B cell (primary cell): ENCODE results near the gene CLEC7A. TPM values are rescaled to one million over a fixed set of nuclear protein-coding genes. Genes with fewer than 3 reads are reported as not detected.

Experiments used
- ATAC-seq: fragments of 200-7000 bp; cut with Tn5 transposase; one replicate; pipeline ENCODE4 v1.10.0; 2021; ENCODE audit warnings: low read depth, mild to moderate bottlenecking, moderate number of reproducible peaks, moderate library complexity
- CTCF ChIA-PET: fragments of 350-600 bp; sonication (Branson Sonifier 250); formaldehyde crosslinking; loops from one replicate; lab custom pipeline; 2021; ENCODE audit warnings: antibody characterized with exemption, inconsistent platforms; lab: Charles Lee
- POLR2A ChIA-PET: fragments of 350-600 bp; sonication (Branson Sonifier 250); formaldehyde crosslinking; loops from one replicate; lab custom pipeline; 2021; ENCODE audit warnings: antibody characterized with exemption; lab: Charles Lee
- DNase-seq: peaks from one replicate; pipeline ENCODE4 v3.0.0; 2013
- H2AFZ ChIP-seq: 2 replicates; pipeline ENCODE4 v1.6.1; 2012; ENCODE audit warnings: mild to moderate bottlenecking, low read depth, low read length; ENCODE audit not compliant: insufficient read depth, poor library complexity, severe bottlenecking
- H3K27ac ChIP-seq, 2 donors: 1 replicate in 1 of 2; 2 replicates in 1 of 2; pipeline ENCODE4 v1.5.1; 2012 to 2013; ENCODE audit warnings: low read length in 2 of 2, mild to moderate bottlenecking in 2 of 2, moderate library complexity in 1 of 2
- H3K27me3 ChIP-seq, 4 experiments: fragments of 200-600 bp in 1 of 4; sonication (generic) in 1 of 4; replicated peaks in 1 of 4; 1 replicate in 2 of 4; 2 replicates in 2 of 4; pipeline versions ENCODE4 v1.6.1 to v1.7.0; 2013 to 2016; ENCODE audit warnings: low read length in 3 of 4, mild to moderate bottlenecking in 2 of 4, mixed read lengths in 1 of 4, moderate library complexity in 1 of 4; ENCODE audit not compliant: insufficient read depth in 4 of 4, control insufficient read depth in 3 of 4; ENCODE audit errors: control extremely low read depth in 1 of 4
- H3K36me3 ChIP-seq, 2 experiments: replicated peaks in 1 of 2; 1 replicate in 1 of 2; 2 replicates in 1 of 2; pipeline versions ENCODE4 v1.6.1 to v1.7.1; 2013; ENCODE audit warnings: low read length in 1 of 2; ENCODE audit not compliant: insufficient read depth in 2 of 2, control insufficient read depth in 1 of 2; ENCODE audit errors: control extremely low read depth in 1 of 2, extremely low read depth in 1 of 2
- H3K4me1 ChIP-seq, 2 donors: fragments of 200-600 bp in 1 of 2; sonication (generic) in 1 of 2; 1 replicate in 1 of 2; 2 replicates in 1 of 2; pipeline versions ENCODE4 v1.5.1 to v1.6.1; 2013 to 2017; ENCODE audit warnings: low read length in 2 of 2; ENCODE audit not compliant: control insufficient read depth in 2 of 2, insufficient read depth in 2 of 2
- H3K4me2 ChIP-seq: replicated peaks from 2 replicates; pipeline ENCODE3; 2012; ENCODE audit warnings: mild to moderate bottlenecking, low read depth, low read length; ENCODE audit not compliant: poor library complexity, severe bottlenecking
- H3K4me3 ChIP-seq, 5 experiments: fragments of 200-600 bp in 1 of 5; sonication (generic) in 1 of 5; 1 replicate in 3 of 5; 2 replicates in 2 of 5; pipeline versions ENCODE4 v1.5.1 to v1.7.0; 2011 to 2016; ENCODE audit warnings: low read length in 4 of 5, mild to moderate bottlenecking in 4 of 5, low read depth in 2 of 5, control low read depth in 1 of 5, moderate library complexity in 1 of 5; ENCODE audit not compliant: insufficient read depth in 1 of 5; ENCODE audit errors: control extremely low read depth in 1 of 5, extremely low read depth in 1 of 5
- H3K79me2 ChIP-seq: fragments of 200-600 bp; sonication (generic); one replicate; pipeline ENCODE4 v1.6.0; 2016; ENCODE audit warnings: low read length; ENCODE audit not compliant: control insufficient read depth, insufficient read depth
- H3K9ac ChIP-seq: fragments of 200-600 bp; sonication (generic); 2 replicates; pipeline ENCODE4 v1.6.1; 2017; ENCODE audit warnings: mild to moderate bottlenecking, low read length, moderate library complexity
- H3K9me3 ChIP-seq, 3 donors: one replicate each; pipeline versions ENCODE4 v1.6.1 to v1.7.1; 2013; ENCODE audit warnings: low read length in 2 of 3; ENCODE audit not compliant: control insufficient read depth in 2 of 3, insufficient read depth in 1 of 3; ENCODE audit errors: control extremely low read depth in 1 of 3
- H4K20me1 ChIP-seq: 2 replicates; pipeline ENCODE4 v1.6.0; 2012; ENCODE audit warnings: mild to moderate bottlenecking, low read length; ENCODE audit not compliant: insufficient read depth, control insufficient read depth, poor library complexity, severe bottlenecking
- H3K27ac Mint-ChIP-seq: one replicate; pipeline ENCODE4 v1.8.0; 2021; ENCODE audit warnings: mixed read lengths
- H3K27me3 Mint-ChIP-seq: one replicate; pipeline ENCODE4 v1.8.0; 2021; ENCODE audit warnings: mixed read lengths
- H3K4me1 Mint-ChIP-seq: one replicate; pipeline ENCODE4 v1.8.0; 2021; ENCODE audit warnings: mixed read lengths
- H3K4me3 Mint-ChIP-seq: one replicate; pipeline ENCODE4 v1.8.0; 2021; ENCODE audit warnings: mixed read lengths
- H3K9me3 Mint-ChIP-seq: one replicate; pipeline ENCODE4 v1.8.0; 2022; ENCODE audit warnings: mixed read lengths; ENCODE audit not compliant: insufficient read depth
- EZH2 ChIP-seq: IDR thresholded peaks from 2 replicates; pipeline ENCODE4 v1.6.1; 2012; ENCODE audit warnings: borderline replicate concordance, low read depth, mild to moderate bottlenecking, moderate library complexity, low read length; ENCODE audit not compliant: insufficient read depth, poor library complexity, severe bottlenecking
- WGBS: methylation state at CpG from one replicate; pipeline ENCODE4 v1.1.5; 2013; ENCODE audit warnings: missing lambda C conversion rate; ENCODE audit not compliant: insufficient coverage; 5-methylcytosine and 5-hydroxymethylcytosine counted together
- intact Hi-C: fragments of 100-400 bp; cut with micrococcal nuclease; formaldehyde crosslinking; loops from one replicate; pipeline ENCODE4 v1.10.0; 2022
- polyA plus RNA-seq: library from polyadenylated mRNA; depleted of rRNA; stranded (reverse); fragments of >200 nt; gene quantifications from 2 replicates; pipeline ENCODE4 v1.2.3, GENCODE V29; 2012
- total RNA-seq, 2 donors: library from RNA; stranded (reverse); fragments of 120-200 nt in 1 of 2; gene quantifications; 1 replicate in 1 of 2; 2 replicates in 1 of 2; pipeline versions ENCODE4 v1.2.3 to v1.2.4, GENCODE V29; 2013 to 2022
- TF ChIP-seq, protein P1 (sequence below): fragments of 200-600 bp; IDR thresholded peaks from one replicate; pipeline ENCODE4 v1.8.0; 2022; ENCODE audit warnings: antibody characterized with exemption, mild to moderate bottlenecking

The CLEC7A gene
- total and polyA plus RNA-seq, 2 donors (not counting 1 experiment from before 2014, with no cell fraction given): 0.67 to 2.4 TPM

DNA sequence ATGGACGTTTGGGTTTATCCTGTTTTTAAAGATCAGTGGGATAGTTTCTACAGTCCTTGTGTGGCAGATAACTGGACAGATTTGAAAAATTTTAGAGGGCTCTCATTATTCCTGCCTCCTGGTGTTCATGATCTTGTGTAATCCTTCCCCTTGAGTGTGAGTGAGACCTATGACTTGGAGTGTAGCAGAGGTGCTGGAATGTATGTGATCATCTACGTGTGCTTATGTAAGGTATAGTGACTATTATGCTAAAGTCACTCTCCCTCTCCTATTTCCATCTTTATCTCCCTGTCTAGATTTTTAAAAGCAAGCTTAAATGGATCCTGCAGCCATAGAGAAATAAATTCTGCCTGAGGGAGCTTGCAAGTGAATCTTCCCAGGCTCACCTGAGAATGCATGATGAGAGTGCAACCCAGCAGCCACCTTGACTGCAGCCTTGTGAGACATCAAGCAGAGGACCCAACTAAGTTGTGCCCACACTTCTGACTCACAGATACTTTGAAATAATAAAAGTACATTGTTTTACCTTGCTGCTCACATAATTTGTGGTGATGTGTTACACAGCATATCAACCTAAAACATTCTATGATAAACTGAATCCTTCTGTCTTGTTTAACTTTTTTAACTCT, 45.1 kb upstream of the CLEC7A start:
- TF ChIP-seq EZH2: no peak
- TF ChIP-seq, protein P1, sequence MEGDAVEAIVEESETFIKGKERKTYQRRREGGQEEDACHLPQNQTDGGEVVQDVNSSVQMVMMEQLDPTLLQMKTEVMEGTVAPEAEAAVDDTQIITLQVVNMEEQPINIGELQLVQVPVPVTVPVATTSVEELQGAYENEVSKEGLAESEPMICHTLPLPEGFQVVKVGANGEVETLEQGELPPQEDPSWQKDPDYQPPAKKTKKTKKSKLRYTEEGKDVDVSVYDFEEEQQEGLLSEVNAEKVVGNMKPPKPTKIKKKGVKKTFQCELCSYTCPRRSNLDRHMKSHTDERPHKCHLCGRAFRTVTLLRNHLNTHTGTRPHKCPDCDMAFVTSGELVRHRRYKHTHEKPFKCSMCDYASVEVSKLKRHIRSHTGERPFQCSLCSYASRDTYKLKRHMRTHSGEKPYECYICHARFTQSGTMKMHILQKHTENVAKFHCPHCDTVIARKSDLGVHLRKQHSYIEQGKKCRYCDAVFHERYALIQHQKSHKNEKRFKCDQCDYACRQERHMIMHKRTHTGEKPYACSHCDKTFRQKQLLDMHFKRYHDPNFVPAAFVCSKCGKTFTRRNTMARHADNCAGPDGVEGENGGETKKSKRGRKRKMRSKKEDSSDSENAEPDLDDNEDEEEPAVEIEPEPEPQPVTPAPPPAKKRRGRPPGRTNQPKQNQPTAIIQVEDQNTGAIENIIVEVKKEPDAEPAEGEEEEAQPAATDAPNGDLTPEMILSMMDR: no peak
- no peak for ATAC-seq
- Histone ChIP-seq H3K4me1 (no peaks in the 10 kb centered on the region), H3K9me3 (no peaks in the 10 kb centered on the region), H3K4me3 (no peak overlapping the region), H3K27me3 (peaks cover 0 to 8% (median 7%) of the 10 kb centered on the region in 4 experiments), H3K9ac (no peak overlapping the region), H3K79me2 (no peaks in the 10 kb centered on the region), H3K27ac (no peak overlapping the region), H3K4me2 (no peak overlapping the region), H2AFZ (no peak overlapping the region), H4K20me1 (no peaks in the 10 kb centered on the region), H3K36me3 (no peaks in the 10 kb centered on the region)
- no peak overlapping the region for H3K27ac Mint-ChIP-seq
- no peak for DNase-seq
- H3K27me3 Mint-ChIP-seq: peaks cover 49% of the 10 kb centered on the region
- no peaks in the 10 kb centered on the region for H3K4me1 Mint-ChIP-seq
- intact Hi-C loops: no loop called here
- no peaks in the 10 kb centered on the region for H3K9me3 Mint-ChIP-seq
- no peak overlapping the region for H3K4me3 Mint-ChIP-seq
- WGBS: no CpG with 5 or more reads among the region's 2 CpGs
- CTCF ChIA-PET: interaction anchor here (0.5 kb wide), 1 partner anchor 311 kb away, joined by 4 read pairs; no protein-coding TSS in a partner anchor
- POLR2A ChIA-PET: no interaction called here

DNA sequence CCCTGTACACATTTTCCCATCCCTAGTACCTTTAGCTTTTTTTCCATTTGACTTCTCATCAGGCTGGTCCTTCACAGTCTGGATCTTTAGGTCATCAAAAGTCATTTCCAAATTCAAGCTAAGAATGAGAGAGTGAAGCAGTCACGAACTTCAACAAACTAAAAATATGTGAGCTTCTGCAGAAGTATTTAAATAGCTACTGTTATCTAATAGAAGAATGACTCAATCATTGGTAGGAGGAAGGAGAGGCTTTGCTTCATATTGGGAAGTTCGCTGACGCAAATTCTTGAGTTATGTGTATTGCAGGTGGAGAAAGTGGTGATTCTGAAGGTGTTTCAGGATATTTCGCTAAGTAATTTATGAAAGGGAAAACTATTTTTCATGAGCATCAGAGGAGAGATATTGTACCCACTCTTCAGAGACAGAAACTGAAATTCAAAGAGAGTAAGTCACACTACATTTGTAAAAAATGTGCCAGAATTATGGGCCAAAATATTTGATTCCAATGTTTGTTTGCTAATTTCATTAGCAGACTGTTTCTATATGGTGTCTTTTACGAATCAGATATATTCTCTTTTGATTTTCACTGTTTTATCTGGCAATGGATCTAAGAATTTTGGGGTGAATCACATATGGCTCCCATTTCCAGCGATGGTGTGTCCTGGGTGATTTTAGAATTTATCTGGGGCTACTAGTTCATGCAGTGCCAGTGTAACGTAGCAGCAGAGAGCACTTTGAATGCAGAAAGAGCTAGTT, 42.2 kb upstream of the CLEC7A start, which contains the start of gene OLR1:
Gene OLR1, minus strand, starts transcription at position 160 of the 756 bp plus-strand sequence. Its CDS starts 55 bp downstream, at position 105.
- H3K27me3 Mint-ChIP-seq: peaks cover 48% of the 10 kb centered on the region
- Histone ChIP-seq H2AFZ (no peak within 1 kb of the TSS), H3K4me1 (no peaks in the 10 kb centered on the region), H3K27me3 (peaks cover 0 to 6% (median 4%) of the 10 kb centered on the region in 4 experiments), H3K36me3 (no peaks in the 10 kb centered on the region), H3K9ac (no peak within 1 kb of the TSS), H3K79me2 (no peaks in the 10 kb centered on the region), H3K27ac (no peak within 1 kb of the TSS), H3K9me3 (no peaks in the 10 kb centered on the region), H4K20me1 (no peaks in the 10 kb centered on the region), H3K4me2 (no peak within 1 kb of the TSS), H3K4me3 (no peak within 1 kb of the TSS)
- ATAC-seq (no peak), DNase-seq (no peak)
- H3K9me3 Mint-ChIP-seq: no peaks in the 10 kb centered on the region
- H3K4me1 Mint-ChIP-seq: no peaks in the 10 kb centered on the region
- H3K4me3 Mint-ChIP-seq: no peak within 1 kb of the TSS
- intact Hi-C loops: no loop called here
- WGBS: 53% methylated on average over 3 of the region's 7 CpGs
- POLR2A ChIA-PET: no interaction called here
- TF ChIP-seq EZH2: no peak
- TF ChIP-seq, protein P1: no peak
- CTCF ChIA-PET: interaction anchor here (0.5 to 1.8 kb wide), 2 partner anchors 19 to 140 kb away, joined by 3 to 4 read pairs; no protein-coding TSS in a partner anchor
- H3K27ac Mint-ChIP-seq: no peak within 1 kb of the TSS
